Stimulated activated naive B cell treated with anti-CD40 and anti-IgM and Interleukin-4, amounts not matched to agents 10 μg/mL and 1 μg/mL and 100 μg/mL, for 72 hours (primary cell): ENCODE data around the gene PIP4K2A.
A peak's percentile ranks its signal among the peaks of the same experiment; 100 is the strongest.
"Not testable (repeated sequence)": the region's sequence is repeated elsewhere in the genome, so short reads cannot be mapped to it uniquely, and the experiment has no call there.

Experiments
- ATAC-seq, 2 donors: fragments of 150-1000 bp; cut with Tn5 transposase; replicated peaks; 2 replicates each; pipeline ENCODE4 v1.10.0; 2021; ENCODE audit warnings: moderate library complexity in 1 of 2
- DNase-seq: peaks from one replicate; pipeline ENCODE4 v3.0.0; 2021
- H3K27ac Mint-ChIP-seq: one replicate; pipeline ENCODE4 v1.8.0; 2022; ENCODE audit warnings: mild to moderate bottlenecking, mixed read lengths
- H3K27me3 Mint-ChIP-seq, 2 donors: one replicate each; pipeline ENCODE4 v1.8.0; 2022; ENCODE audit warnings: mixed read lengths in 2 of 2
- H3K36me3 Mint-ChIP-seq, 2 donors: one replicate each; pipeline ENCODE4 v1.8.0; 2022; ENCODE audit warnings: mixed read lengths in 2 of 2, mild to moderate bottlenecking in 1 of 2
- H3K4me1 Mint-ChIP-seq, 2 donors: one replicate each; pipeline ENCODE4 v1.8.0; 2022; ENCODE audit warnings: mixed read lengths in 2 of 2, mild to moderate bottlenecking in 1 of 2
- H3K4me3 Mint-ChIP-seq, 2 donors: one replicate each; pipeline ENCODE4 v1.8.0; 2022; ENCODE audit warnings: mild to moderate bottlenecking in 2 of 2, mixed read lengths in 2 of 2, moderate library complexity in 1 of 2
- H3K9me3 Mint-ChIP-seq, 2 donors: one replicate each; pipeline ENCODE4 v1.8.0; 2022; ENCODE audit warnings: mixed read lengths in 2 of 2, mild to moderate bottlenecking in 1 of 2

PIP4K2A gene

GRCh38 chr10:22531441-22531840 lies 182.9 kb downstream of the PIP4K2A start:
- Mint-ChIP-seq H3K27me3 (peaks cover 8 to 10% of the 10 kb centered on the region in 2 donors), H3K4me3 (no peak overlapping the region), H3K4me1 (peaks cover 0 to 6% of the 10 kb centered on the region in 2 donors), H3K27ac (no peak overlapping the region), H3K36me3 (peaks cover 32 to 44% of the 10 kb centered on the region in 2 donors), H3K9me3 (peaks cover 3 to 4% of the 10 kb centered on the region in 2 donors)
- no peak for ATAC-seq
- no peak for DNase-seq

- Mint-ChIP-seq H3K27ac (no peak overlapping the region), H3K27me3 (peaks cover 8 to 10% of the 10 kb centered on the region in 2 donors), H3K36me3 (peaks cover 28 to 40% of the 10 kb centered on the region in 2 donors), H3K4me1 (peaks cover 0 to 6% of the 10 kb centered on the region in 2 donors), H3K4me3 (no peak overlapping the region), H3K9me3 (peaks cover 3 to 4% of the 10 kb centered on the region in 2 donors)
- ATAC-seq (no peak), DNase-seq (no peak)
Measured at GRCh38 chr10:22531008-22531407, 183.4 kb downstream of the PIP4K2A start.

GRCh38 chr10:22527520-22527919 lies 186.9 kb downstream of the PIP4K2A start:
- Mint-ChIP-seq H3K36me3 (peaks cover 18 to 33% of the 10 kb centered on the region in 2 donors), H3K4me3 (no peak overlapping the region), H3K27me3 (peaks cover 18 to 22% of the 10 kb centered on the region in 2 donors), H3K9me3 (peaks cover 23 to 28% of the 10 kb centered on the region in 2 donors), H3K4me1 (peaks cover 0 to 6% of the 10 kb centered on the region in 2 donors), H3K27ac (no peak overlapping the region)
- ATAC-seq (no peak), DNase-seq (no peak)

GRCh38 chr10:22524333-22524732 lies 190.0 kb downstream of the PIP4K2A start:
- not testable (repeated sequence) for H3K27ac Mint-ChIP-seq
- Mint-ChIP-seq H3K27me3 (peaks cover 19 to 32% of the 10 kb centered on the region in 2 donors), H3K9me3 (peaks cover 32 to 34% of the 10 kb centered on the region in 2 donors)

GRCh38 chr10:22520645-22521044 lies 193.7 kb downstream of the PIP4K2A start:
- Mint-ChIP-seq H3K36me3 (peaks cover 10 to 22% of the 10 kb centered on the region in 2 donors), H3K9me3 (peaks cover 29% of the 10 kb centered on the region in 2 donors), H3K27me3 (peaks cover 12 to 36% of the 10 kb centered on the region in 2 donors)
- H3K27ac Mint-ChIP-seq, ATAC-seq, H3K4me1 Mint-ChIP-seq, DNase-seq, H3K4me3 Mint-ChIP-seq: not testable (repeated sequence)

More at GRCh38 chr10:22524333-22524732, 190.0 kb downstream of the PIP4K2A start:
- not testable (repeated sequence) for DNase-seq, H3K4me1 Mint-ChIP-seq, H3K4me3 Mint-ChIP-seq, ATAC-seq
- peaks cover 10 to 28% of the 10 kb centered on the region in 2 donors for H3K36me3 Mint-ChIP-seq

- peaks cover 2 to 9% of the 10 kb centered on the region in 2 donors for H3K36me3 Mint-ChIP-seq
- ATAC-seq (no peak), DNase-seq (no peak)
- peaks cover 11 to 16% of the 10 kb centered on the region in 2 donors for H3K9me3 Mint-ChIP-seq
- H3K27me3 Mint-ChIP-seq = peaks cover 21 to 43% of the 10 kb centered on the region in 2 donors
- H3K4me3 Mint-ChIP-seq = no peak overlapping the region
- no peaks in the 10 kb centered on the region for H3K4me1 Mint-ChIP-seq
- H3K27ac Mint-ChIP-seq = no peak overlapping the region
Measured at GRCh38 chr10:22518167-22518724, 196.1 kb downstream of the PIP4K2A start.

GRCh38 chr10:22515009-22515408 lies 199.4 kb downstream of the PIP4K2A start:
- Mint-ChIP-seq H3K36me3 (peaks cover 5 to 7% of the 10 kb centered on the region in 2 donors), H3K27me3 (peaks cover 18 to 31% of the 10 kb centered on the region in 2 donors), H3K9me3 (peaks cover 0 to 12% of the 10 kb centered on the region in 2 donors), H3K4me1 (no peaks in the 10 kb centered on the region), H3K27ac (no peak overlapping the region), H3K4me3 (no peak overlapping the region)
- ATAC-seq (no peak), DNase-seq (no peak)

GRCh38 chr10:22514414-22514758 lies 200.0 kb downstream of the PIP4K2A start:
- not testable (repeated sequence) for H3K4me3 Mint-ChIP-seq, H3K36me3 Mint-ChIP-seq, H3K27ac Mint-ChIP-seq, DNase-seq, H3K4me1 Mint-ChIP-seq, ATAC-seq
- Mint-ChIP-seq H3K9me3 (peaks cover 0 to 14% of the 10 kb centered on the region in 2 donors), H3K27me3 (peaks cover 18 to 29% of the 10 kb centered on the region in 2 donors)

- H3K27me3 Mint-ChIP-seq = peaks cover 18 to 25% of the 10 kb centered on the region in 2 donors
Measured at GRCh38 chr10:22513483-22514413, 200.6 kb downstream of the PIP4K2A start.

GRCh38 chr10:22512015-22512414 lies 202.4 kb downstream of the PIP4K2A start:
- not testable (repeated sequence) for H3K36me3 Mint-ChIP-seq, H3K4me1 Mint-ChIP-seq, H3K4me3 Mint-ChIP-seq, H3K27ac Mint-ChIP-seq, DNase-seq, ATAC-seq
- Mint-ChIP-seq H3K27me3 (peaks cover 18 to 25% of the 10 kb centered on the region in 2 donors), H3K9me3 (peaks cover 8 to 19% of the 10 kb centered on the region in 2 donors)

More at GRCh38 chr10:22513483-22514413, 200.6 kb downstream of the PIP4K2A start:
- ATAC-seq, H3K36me3 Mint-ChIP-seq, H3K4me1 Mint-ChIP-seq, DNase-seq, H3K27ac Mint-ChIP-seq, H3K4me3 Mint-ChIP-seq: not testable (repeated sequence)
- H3K9me3 Mint-ChIP-seq = peaks cover 2 to 16% of the 10 kb centered on the region in 2 donors

GRCh38 chr10:22508214-22508613 lies 206.2 kb downstream of the PIP4K2A start:
- H3K27ac Mint-ChIP-seq, H3K27me3 Mint-ChIP-seq, H3K4me3 Mint-ChIP-seq, H3K36me3 Mint-ChIP-seq, ATAC-seq, DNase-seq: not testable (repeated sequence)
- Mint-ChIP-seq H3K9me3 (peaks cover 8 to 19% of the 10 kb centered on the region in 2 donors), H3K4me1 (peaks cover 7 to 24% of the 10 kb centered on the region in 2 donors)

GRCh38 chr10:22505911-22506685 lies 208.3 kb downstream of the PIP4K2A start:
- peak overlapping the region; percentile 53 to 72 for H3K4me3 Mint-ChIP-seq
- peak overlapping the region; percentile 33 for H3K27ac Mint-ChIP-seq
- no peaks in the 10 kb centered on the region for H3K27me3 Mint-ChIP-seq
- DNase-seq (peak; percentile 47), ATAC-seq (peak; percentile 94 to 95)
- no peaks in the 10 kb centered on the region for H3K36me3 Mint-ChIP-seq
- H3K4me1 Mint-ChIP-seq = peaks cover 7 to 30% of the 10 kb centered on the region in 2 donors
- H3K9me3 Mint-ChIP-seq = peaks cover 8% of the 10 kb centered on the region in 2 donors

- Mint-ChIP-seq H3K27ac (no peak overlapping the region), H3K9me3 (peaks cover 7 to 8% of the 10 kb centered on the region in 2 donors), H3K4me1 (peaks cover 7 to 30% of the 10 kb centered on the region in 2 donors), H3K4me3 (no peak overlapping the region), H3K36me3 (no peaks in the 10 kb centered on the region), H3K27me3 (peaks cover 0 to 1% of the 10 kb centered on the region in 2 donors)
- DNase-seq = no peak
- no peak for ATAC-seq
Measured at GRCh38 chr10:22504766-22505165, 209.6 kb downstream of the PIP4K2A start.
